OCI-LY1 (cell line): ENCODE results near the gene TRIML1.

ENCODE experiments used
- CTCF ChIP-seq: fragments of 200-600 bp; sonication (generic), shearing (Covaris generic); IDR thresholded peaks from 2 replicates; pipeline ENCODE4 v1.5.1; 2017; ENCODE audit warnings: mild to moderate bottlenecking, antibody characterized with exemption, low read length, moderate library complexity, mixed read lengths
- EZH2 ChIP-seq: fragments of 200-600 bp; sonication (generic), shearing (Covaris generic); IDR thresholded peaks from 2 replicates; pipeline ENCODE4 v1.8.0; 2017; ENCODE audit warnings: borderline replicate concordance, mixed run types, mild to moderate bottlenecking, antibody characterized with exemption, low read length, moderate library complexity, mixed read lengths

DNA sequence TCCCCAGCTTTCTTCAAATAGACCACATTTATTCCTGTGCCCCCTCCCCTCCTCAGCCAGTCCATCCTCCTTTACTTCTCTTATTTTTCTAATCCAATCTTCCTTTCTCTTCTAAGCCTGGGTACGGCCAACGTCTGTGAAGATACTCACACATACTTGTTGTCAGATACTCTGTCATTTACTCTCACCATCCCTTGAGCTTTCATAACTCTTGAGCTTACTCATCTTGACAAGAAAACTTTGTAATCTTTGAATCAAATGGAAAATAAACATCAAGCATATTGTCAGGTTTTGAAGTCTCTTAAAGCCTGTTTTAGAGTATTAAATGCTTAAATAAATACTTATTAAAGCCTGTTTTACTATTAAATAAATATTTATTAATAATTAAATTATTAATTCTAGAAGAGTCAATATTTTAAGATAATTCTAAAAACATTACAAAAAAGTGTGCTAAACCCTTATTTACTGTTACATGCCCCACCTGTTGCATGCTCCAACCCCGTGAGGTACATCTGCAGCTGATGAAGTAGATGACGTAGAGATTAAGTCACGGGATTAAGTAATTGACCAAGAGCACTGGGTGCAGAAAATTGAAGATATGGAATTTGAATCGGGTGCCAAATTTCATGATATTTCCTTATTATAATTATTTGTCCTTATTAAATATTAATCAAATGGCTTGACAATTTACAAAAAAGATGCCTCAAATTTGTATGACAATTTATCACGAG, 28.3 kb upstream of the TRIML1 start:
- no peak for TF ChIP-seq CTCF
- TF ChIP-seq EZH2: no peak
